Measurements from ENCODE around the gene CSRNP2. TPM values are rescaled to one million over a fixed set of nuclear protein-coding genes. Genes with fewer than 3 reads are reported as not detected.

The CSRNP2 gene
- 37.9 and 39.7 TPM in 2 replicates for polyA plus RNA-seq

DNA sequence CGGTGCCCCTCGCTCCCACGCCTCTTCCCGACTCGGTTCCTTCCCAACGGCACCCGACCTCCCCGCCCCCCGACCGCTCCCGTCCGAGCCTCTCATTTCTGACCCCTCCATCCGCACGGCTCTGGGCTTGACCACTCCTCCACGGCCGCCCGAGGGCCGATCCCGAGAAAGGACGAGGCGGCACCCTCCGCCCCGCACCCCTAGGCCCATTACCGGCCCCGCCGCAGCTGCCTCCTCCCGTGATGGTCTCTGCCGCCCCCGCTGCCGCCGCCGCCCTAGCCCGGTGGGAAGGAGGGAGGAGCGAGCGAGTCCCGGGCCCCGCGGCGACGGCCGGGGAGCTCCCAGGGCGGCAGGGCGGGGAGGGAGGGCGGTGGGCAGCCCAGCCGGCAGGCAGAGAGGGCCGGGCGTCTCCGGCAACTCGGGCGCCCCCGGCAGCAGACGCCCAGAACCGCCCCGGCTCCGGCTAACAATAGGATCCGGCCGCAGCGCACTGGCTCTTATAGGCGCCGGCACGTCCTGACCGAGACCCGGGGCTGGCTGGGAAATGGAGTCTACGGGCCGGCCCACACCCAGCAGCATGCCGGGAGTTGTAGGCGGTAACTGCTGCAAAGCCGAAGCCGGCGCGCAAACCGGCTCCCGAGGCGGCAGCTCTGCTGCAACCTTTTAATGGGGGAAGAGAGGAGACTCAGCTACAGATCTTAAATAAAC is at the start of gene CSRNP2:
Gene CSRNP2, minus strand, starts transcription at position 471 of the 708 bp plus-strand sequence. CDS start 7,035 bp downstream, outside the sequence.

GRCh38 chr12:51047655-51048540 is 35.5 kb downstream of the CSRNP2 start, which contains the start of gene LETMD1:
Gene LETMD1, plus strand, starts transcription at chr12:51048327. Its CDS starts 30 bp downstream, at chr12:51048357.

GRCh38 chr12:51025836-51026638 is 57.4 kb downstream of the CSRNP2 start, which contains the start of gene SLC11A2:
Gene SLC11A2, minus strand, starts transcription at chr12:51026384. Its CDS starts 15,656 bp downstream, at chr12:51010728.

Other genes starting within 250 kb of the CSRNP2 start
- 0.73 TPM in 1 of 2 replicates, not detected in the other for gene TMPRSS12, start 240.7 kb downstream of the CSRNP2 start, polyA plus RNA-seq
- not detected in 2 replicates for gene HIGD1C, start 131.1 kb downstream of the CSRNP2 start, polyA plus RNA-seq
- 38.0 and 52.9 TPM in 2 replicates for gene SLC11A2, start 57.2 kb downstream of the CSRNP2 start, polyA plus RNA-seq
- gene LETMD1, start 35.3 kb downstream of the CSRNP2 start, polyA plus RNA-seq: 36.8 and 37.9 TPM in 2 replicates
- gene TFCP2, start 89.5 kb upstream of the CSRNP2 start, polyA plus RNA-seq: 15.4 and 19.0 TPM in 2 replicates
- 1.5 and 4.9 TPM in 2 replicates for gene POU6F1, start 134.5 kb upstream of the CSRNP2 start, polyA plus RNA-seq
- 103 and 117 TPM in 2 replicates for gene DAZAP2, start 155.2 kb upstream of the CSRNP2 start, polyA plus RNA-seq
- gene SMAGP, start 186.8 kb upstream of the CSRNP2 start, polyA plus RNA-seq: 1.5 TPM in 1 of 2 replicates, not detected in the other
- gene BIN2, start 240.6 kb upstream of the CSRNP2 start, polyA plus RNA-seq: not detected in 2 replicates

Data from Purkinje cell (primary cell).